AG04449 (cell line): ENCODE measurements around the gene RNASEH2B.
A peak's percentile ranks its signal among the peaks of the same experiment; 100 is the strongest.

ENCODE experiments used
- CTCF ChIA-PET: fragments of 350-600 bp; formaldehyde crosslinking; extraction: SDS; loops from one replicate; lab custom pipeline; 2021; ENCODE audit warnings: antibody characterized with exemption; lab: Yijun Ruan, JAX
- POLR2A ChIA-PET: fragments of 400-600, 350-600 bp; formaldehyde crosslinking; extraction: SDS; loops from one replicate; lab custom pipeline; 2020; ENCODE audit warnings: antibody characterized with exemption, inconsistent platforms; lab: Yijun Ruan, JAX
- DNase-seq: peaks from one replicate; pipeline ENCODE4 v3.0.0-alpha.2; 2010; ENCODE audit warnings: low read depth, low spot score
- H3K4me3 ChIP-seq: 2 replicates; pipeline ENCODE4 v1.5.1; 2011; ENCODE audit warnings: low read depth, mild to moderate bottlenecking, control low read depth, low read length
- CTCF ChIP-seq: IDR thresholded peaks from one replicate; pipeline ENCODE4 v1.5.1; 2011; ENCODE audit warnings: mild to moderate bottlenecking, moderate library complexity, low read length, control low read depth, inconsistent platforms; ENCODE audit not compliant: insufficient read depth; ENCODE audit errors: missing control alignments

Gene RNASEH2B

GRCh38 chr13:50911081-50911631 lies 1.6 kb downstream of the RNASEH2B start:
- ChIA-PET CTCF (interaction anchor here (0.7 to 5.7 kb wide), 29 partner anchors 9 to 1241 kb away, joined by 3 to 52 read pairs (median 5); partner anchors contain the start of gene SPRYD7), POLR2A (interaction anchor here (1.2 kb wide), 2 partner anchors 787 to 935 kb away, joined by 3 read pairs; no protein-coding TSS in a partner anchor)
- peak overlapping the region; percentile 30 for H3K4me3 ChIP-seq
- TF ChIP-seq CTCF = no peak
- DNase-seq = no peak

- peak; percentile 29 for DNase-seq
- no peak overlapping the region for H3K4me3 ChIP-seq
- POLR2A ChIA-PET = interaction anchor here (0.7 to 1.2 kb wide), 3 partner anchors 788 to 936 kb away, joined by 3 read pairs; no protein-coding TSS in a partner anchor
- TF ChIP-seq CTCF = peak; percentile 82
- CTCF ChIA-PET = interaction anchor here (0.7 to 5.7 kb wide), 38 partner anchors 8 to 1242 kb away, joined by 3 to 52 read pairs (median 4); partner anchors contain the start of gene SPRYD7
These were observed 2.6 kb downstream of the RNASEH2B start for GRCh38 chr13:50911937-50912795.

GRCh38 chr13:50912851-50913250 lies 3.3 kb downstream of the RNASEH2B start:
- CTCF ChIA-PET = interaction anchor here (0.9 to 5.7 kb wide), 9 partner anchors 9 to 976 kb away, joined by 3 to 52 read pairs (median 7); partner anchors contain the start of gene SPRYD7
- no peak for TF ChIP-seq CTCF
- H3K4me3 ChIP-seq = no peak overlapping the region
- no peak for DNase-seq
- POLR2A ChIA-PET = no interaction called here

- CTCF ChIA-PET = interaction anchor here (0.6 to 5.7 kb wide), 7 partner anchors 10 to 990 kb away, joined by 3 to 52 read pairs (median 3); no protein-coding TSS in a partner anchor
- no peak for DNase-seq
These were observed 4.6 kb downstream of the RNASEH2B start for GRCh38 chr13:50914176-50914700.

GRCh38 chr13:50914848-50915247 lies 5.3 kb downstream of the RNASEH2B start:
- no peak for TF ChIP-seq CTCF
- CTCF ChIA-PET = interaction anchor here (0.6 to 5.7 kb wide), 8 partner anchors 10 to 938 kb away, joined by 3 to 52 read pairs (median 4); no protein-coding TSS in a partner anchor
- H3K4me3 ChIP-seq = no peak overlapping the region
- POLR2A ChIA-PET = interaction anchor here (0.6 kb wide), 1 partner anchor 13 kb away, joined by 3 read pairs; no protein-coding TSS in a partner anchor
- DNase-seq = no peak

More at GRCh38 chr13:50914176-50914700, 4.6 kb downstream of the RNASEH2B start:
- H3K4me3 ChIP-seq = no peak overlapping the region
- TF ChIP-seq CTCF = no peak
- POLR2A ChIA-PET = no interaction called here
